ENCODE results near the gene CDC6.
A peak's percentile ranks its signal among the peaks of the same experiment; 100 is the strongest.
"Not testable (repeated sequence)": the region's sequence is repeated elsewhere in the genome, so short reads cannot be mapped to it uniquely, and the experiment has no call there.

Gene CDC6

DNA sequence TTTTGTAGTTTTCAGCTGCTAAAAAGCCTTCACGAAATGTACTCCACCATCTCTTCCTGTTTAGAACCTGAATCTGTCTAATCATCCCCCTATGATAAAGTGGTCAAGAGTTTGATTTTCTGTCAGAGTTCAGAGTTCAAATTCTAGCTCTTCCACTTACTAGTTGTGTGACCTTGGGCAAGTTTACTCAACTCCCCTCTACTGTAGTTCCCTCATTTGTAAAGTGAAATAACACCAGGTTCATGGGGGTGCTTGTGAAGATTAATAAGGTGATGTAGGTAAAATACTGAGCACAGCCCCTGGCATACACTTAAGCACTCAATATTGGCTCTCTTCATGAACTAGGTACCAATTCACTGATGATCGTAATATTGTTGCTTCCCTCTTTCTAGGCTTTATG, 1.2 kb upstream of the CDC6 start:
- no peak for DNase-seq (ENCODE audit: low read depth, low spot score)

DNA sequence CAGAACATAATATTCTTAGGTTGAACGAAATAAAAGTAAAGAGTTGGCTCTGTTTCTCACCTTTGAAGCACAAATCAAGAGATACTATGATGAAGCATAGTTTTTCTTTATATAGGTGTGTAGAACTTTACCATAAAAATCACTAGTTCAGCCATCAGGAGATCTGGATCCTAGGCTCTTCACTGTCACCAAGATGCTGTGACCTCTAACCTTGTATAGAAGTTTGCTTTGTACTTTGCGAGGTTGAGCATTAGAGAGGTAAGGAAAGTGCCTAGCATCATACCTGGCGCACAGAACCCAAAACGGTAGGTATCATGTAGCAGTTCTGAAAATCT, 553 bp upstream of the CDC6 start:
- DNase-seq (ENCODE audit: low read depth, low spot score): no peak

DNA sequence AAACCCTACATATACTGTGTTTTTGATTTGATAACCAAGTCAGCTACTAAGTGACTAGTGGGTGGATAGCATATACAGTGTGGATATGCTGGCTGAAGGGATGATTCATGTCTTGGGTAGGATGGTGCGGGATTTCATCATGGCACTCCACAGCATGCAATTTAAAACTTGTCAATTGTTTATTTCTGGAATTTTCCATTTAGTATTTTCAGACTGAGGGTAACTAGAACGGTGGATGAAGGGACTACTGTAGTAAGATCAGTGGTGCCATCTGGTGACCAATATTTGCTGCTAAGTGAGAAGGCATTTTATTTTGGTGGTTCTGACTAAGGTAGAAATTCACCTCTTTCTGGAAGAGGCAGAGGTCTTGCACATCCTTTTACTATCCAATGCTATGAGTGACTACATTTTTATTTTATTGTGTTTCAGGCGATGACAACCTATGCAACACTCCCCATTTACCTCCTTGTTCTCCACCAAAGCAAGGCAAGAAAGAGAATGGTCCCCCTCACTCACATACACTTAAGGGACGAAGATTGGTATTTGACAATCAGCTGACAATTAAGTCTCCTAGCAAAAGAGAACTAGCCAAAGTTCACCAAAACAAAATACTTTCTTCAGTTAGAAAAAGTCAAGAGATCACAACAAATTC, 3.1 kb downstream of the CDC6 start:
- peak; percentile 86 for DNase-seq (ENCODE audit: low read depth, low spot score)

DNA sequence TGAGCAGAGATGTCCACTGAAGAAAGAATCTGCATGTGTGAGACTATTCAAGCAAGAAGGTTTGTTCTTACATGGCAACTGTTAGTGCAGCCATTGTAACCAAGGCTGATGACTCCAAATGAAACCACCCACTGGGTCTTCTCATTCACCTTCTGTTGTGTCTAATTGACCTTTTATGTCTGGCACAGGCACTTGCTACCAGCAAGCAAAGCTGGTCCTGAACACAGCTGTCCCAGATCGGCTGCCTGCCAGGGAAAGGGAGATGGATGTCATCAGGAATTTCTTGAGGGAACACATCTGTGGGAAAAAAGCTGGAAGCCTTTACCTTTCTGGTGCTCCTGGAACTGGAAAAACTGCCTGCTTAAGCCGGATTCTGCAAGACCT, 3.6 kb downstream of the CDC6 start:
- no peak for DNase-seq (ENCODE audit: low read depth, low spot score)

DNA sequence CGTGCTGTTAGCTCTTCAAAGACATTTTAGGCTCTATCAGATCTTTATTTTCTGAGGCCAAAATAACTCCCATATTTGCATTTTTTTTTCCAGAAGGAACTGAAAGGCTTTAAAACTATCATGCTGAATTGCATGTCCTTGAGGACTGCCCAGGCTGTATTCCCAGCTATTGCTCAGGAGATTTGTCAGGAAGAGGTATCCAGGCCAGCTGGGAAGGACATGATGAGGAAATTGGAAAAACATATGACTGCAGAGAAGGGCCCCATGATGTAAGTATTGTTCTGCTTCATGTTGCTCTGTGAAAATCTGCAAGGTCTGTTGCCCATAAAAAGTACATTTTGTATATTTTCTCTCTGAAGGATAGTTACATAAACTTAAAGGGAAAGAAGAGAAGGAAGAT, 5.7 kb downstream of the CDC6 start:
- no peak for DNase-seq (ENCODE audit: low read depth, low spot score)

DNA sequence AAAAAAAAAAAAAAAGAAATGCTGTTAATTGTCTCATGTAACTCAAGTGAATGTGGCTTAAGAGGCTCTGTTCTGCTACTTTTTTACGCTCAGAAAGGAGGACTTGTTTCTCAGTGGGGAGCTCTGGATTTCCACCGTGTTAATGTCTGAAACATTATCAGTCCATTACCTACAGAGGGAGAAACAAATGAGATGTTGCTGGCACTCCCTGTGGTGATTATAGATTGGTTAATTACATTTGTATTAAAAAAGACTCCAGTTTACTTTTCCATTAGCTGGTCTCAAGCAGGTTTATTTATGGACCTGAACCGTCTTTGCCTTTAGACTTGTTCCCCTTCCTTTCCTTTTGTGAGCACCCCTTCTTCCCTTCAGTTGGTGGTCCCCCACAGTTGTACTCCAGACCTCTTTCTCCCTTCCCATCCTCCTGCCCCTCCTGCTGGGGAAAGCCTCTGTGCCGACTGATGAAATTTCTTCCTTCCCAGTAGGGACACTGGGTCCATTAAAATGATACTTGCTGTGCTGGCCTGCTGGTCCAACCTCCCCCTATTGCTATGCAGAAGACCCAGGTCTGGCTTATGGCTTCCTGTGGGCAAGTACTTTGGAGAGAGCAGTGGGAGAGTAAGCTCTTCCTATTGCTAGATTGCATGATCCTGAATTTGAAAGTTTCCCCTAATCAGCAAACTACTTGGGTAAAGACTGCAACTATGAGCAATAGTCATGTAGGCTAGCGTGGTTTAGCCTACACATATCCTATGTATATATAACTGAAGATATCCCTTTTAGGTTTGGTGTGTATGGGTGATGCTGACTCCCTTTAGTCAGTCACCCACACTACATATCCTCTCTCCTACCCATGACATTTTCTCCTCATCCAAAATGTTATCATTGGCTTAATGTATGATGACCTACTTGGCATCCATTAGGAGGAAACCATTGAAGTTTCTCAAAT, 8.1 kb downstream of the CDC6 start:
- DNase-seq (ENCODE audit: low read depth, low spot score): no peak

DNA sequence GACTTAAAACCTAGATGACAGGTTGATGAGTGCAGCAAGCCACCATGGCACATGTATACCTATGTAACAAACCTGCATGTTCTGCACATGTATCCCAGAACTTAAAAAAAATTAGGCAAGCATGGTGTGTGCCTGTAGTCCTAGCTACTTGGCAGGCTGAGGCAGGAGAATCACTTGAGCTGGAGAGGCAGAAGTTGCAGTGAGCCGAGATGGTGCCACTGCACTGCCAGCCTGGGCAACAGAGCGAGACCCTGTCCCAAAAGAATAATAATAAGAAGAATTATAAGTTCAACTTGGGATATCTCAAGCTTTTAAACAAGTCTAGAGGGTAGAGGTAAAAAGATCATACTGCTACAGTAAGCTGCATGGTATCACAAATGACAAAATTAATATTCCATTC, 9.8 kb downstream of the CDC6 start:
- no peak for DNase-seq (ENCODE audit: low read depth, low spot score)

DNA sequence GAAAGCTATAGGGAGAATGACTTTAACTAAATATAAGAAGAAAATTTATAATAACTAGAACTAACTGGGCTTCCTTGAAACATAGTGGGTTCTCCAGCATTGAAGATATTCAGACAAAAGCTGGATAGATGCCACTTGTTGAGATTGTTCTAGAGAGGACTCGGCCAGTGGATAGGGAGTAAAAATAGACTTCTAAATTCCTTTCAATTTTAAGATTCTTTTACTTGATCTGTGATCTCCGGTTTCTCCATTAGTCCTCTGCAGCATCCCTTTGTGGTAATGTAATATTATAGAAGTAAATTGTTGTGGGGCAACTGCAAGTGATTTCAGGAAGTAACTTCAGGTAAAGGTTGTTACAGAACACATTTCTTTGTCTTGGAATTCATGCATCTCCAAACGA, 11.0 kb downstream of the CDC6 start:
- peak; percentile 51 for DNase-seq (ENCODE audit: low read depth, low spot score)

DNA sequence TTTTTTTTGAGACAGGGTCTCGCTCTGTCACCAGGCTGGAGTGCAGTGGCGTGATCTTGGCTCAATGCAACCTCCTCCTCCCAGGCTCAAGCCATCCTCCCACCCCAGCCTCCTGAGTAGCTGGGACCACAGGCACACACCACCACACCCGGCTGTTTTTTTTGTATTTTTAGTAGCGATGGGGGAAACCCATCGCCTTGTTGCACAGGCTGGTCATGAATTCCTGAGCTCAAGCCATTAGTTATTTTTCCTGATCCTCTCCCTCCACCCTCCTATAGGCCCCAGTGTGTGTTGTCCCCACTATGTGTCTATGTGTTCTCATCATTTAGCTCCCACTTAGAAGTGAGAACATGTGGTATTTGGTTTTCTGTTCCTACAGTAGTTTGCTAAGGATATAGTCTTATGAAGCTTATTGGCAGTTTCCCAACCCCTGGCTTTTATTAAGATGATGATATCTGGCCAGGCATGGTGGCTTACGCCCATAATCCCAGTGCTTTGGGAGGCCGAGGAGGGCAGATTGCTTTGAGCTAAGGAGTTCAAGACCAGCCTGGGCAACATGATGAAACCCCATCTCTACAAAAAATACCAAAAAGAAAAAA, 11.6 kb downstream of the CDC6 start:
- not testable (repeated sequence) for DNase-seq (ENCODE audit: low read depth, low spot score)

DNA sequence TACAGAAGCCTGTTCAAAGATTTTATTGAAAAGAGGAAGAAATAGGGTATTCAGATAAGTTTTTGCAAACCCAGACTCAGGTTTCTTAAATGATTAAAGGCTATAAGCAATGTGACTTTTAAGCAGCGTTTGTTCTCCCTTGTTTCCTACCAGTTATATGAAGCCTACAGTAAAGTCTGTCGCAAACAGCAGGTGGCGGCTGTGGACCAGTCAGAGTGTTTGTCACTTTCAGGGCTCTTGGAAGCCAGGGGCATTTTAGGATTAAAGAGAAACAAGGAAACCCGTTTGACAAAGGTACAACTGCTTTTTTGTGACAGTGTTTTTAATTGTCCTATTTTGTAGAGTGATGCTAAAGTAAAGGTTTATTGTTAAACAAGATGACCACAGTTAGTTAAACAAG, 13.6 kb downstream of the CDC6 start:
- no peak for DNase-seq (ENCODE audit: low read depth, low spot score)

DNA sequence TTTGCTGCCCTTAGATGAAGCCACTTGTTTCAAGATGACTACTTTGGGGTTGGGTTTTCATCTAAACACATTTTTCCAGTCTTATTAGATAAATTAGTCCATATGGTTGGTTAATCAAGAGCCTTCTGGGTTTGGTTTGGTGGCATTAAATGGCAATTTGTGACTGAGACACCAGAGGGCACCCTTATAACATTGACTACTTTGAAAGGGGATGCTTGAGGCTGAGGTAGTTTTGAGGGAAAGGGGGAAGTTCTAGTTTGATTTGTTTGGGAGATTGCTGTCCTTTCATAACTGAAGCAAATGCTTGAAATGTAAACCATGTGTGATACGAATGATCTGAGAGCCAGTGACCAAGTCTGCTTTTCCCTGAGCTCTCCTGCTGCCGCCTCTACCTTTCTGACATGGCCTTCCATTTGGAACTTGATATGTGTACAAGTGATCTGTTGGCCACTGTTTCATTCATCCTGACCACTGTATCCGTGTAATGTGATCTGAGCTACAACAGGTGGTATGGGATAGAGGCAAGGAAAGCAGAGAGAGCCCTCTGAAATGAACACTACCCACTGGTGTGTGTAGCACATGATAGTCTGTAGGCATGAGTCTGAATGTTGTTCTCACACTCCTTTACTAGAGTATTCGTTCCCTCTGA, 15.5 kb downstream of the CDC6 start:
- peak; percentile 84 for DNase-seq (ENCODE audit: low read depth, low spot score)

DNA sequence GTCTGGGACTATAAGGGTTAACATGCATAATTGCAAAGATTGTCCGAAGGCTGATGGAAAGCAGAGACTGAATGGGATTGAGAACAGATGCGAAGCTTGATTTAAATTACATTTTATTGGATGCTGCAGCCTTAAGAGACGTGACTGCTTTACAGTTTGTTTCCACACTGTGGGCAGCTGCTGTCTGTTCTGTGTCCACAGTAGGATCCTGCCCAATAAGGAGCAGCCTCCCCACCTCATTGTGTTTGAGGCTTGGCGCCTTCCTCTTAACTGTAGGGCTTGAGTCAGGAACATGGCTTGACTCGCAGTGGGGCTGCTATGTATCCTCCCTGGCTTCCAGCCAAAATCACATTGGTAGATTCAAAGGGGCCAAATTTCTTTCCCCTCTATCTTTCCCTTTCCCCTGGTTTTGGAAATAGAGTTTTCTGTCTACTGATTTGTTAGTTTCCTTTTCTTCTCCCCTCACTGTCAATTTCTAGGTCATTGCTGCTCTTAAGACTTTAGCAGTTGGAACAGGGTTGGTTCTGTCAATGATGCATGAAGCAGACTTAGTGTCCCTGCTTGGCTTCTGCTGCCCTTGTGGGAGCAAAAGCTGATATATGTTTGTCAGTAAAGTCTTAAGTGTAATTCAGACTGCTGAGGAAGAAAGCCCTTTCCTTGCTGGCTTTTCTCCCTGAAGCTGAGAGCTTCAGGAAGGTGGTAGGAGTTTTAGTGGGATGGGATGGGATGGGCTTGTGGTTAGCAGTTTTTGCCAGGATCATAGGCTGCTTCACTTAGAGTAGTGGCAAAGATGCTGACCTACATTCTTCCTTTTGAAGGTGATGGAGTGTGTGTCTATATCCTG, 16.3 kb downstream of the CDC6 start:
- DNase-seq (ENCODE audit: low read depth, low spot score): peak; percentile 62

DNA sequence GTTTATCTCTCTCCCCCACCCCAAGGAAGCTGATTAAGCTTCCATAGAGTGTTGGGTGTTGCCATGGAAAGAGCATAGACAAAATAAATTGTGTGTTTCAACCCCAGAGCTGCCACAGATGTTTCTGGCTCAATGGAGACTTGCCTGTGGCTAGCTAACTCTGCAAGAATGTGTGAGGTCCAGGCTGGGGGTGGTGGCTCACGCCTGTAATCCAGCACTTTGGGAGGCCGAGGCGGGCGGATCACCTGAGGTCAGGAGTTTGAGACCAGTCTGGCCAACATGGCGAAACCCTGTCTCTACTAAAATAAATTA, 16.8 kb downstream of the CDC6 start:
- DNase-seq (ENCODE audit: low read depth, low spot score): peak; percentile 84

DNA sequence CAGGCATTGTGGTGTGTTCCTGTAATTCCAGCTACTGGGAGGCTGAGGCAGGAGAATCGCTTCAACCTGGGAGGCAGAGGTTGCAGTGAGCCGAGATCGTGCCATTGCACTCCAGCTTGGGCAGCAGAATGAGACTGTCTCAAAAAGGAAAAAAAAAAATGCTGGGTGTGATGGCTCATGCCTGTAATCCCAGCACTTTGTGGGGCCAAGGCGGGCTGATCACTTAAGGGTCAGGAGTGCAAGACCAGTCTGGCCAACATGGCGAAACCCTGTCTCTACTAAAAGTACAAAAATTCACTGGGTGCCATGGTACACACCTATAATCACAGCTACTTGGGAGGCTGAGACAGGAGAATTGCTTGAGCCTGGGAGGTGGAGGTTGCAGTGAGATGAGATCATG, 17.2 kb downstream of the CDC6 start:
- not testable (repeated sequence) for DNase-seq (ENCODE audit: low read depth, low spot score)

DNA sequence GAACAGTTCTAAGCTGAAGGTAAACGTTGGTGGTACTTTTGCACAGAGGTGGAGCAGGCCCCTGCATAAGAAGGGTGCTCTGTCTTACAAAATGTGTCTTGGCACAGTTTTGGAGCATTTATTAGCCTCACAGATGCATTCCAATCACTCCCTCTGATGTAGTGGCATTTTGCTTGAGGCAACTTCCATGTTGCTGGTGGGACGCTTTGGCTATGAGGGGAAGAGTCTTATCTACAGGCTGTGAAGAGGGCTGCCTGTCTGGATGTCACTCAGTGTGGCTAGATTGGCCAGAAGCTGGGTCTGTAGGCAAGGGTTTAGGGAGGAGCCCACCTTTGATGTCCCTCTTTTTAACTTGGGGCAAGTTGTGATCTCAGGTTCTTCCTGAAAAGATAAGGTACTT, 18.7 kb downstream of the CDC6 start:
- no peak for DNase-seq (ENCODE audit: low read depth, low spot score)

DNA sequence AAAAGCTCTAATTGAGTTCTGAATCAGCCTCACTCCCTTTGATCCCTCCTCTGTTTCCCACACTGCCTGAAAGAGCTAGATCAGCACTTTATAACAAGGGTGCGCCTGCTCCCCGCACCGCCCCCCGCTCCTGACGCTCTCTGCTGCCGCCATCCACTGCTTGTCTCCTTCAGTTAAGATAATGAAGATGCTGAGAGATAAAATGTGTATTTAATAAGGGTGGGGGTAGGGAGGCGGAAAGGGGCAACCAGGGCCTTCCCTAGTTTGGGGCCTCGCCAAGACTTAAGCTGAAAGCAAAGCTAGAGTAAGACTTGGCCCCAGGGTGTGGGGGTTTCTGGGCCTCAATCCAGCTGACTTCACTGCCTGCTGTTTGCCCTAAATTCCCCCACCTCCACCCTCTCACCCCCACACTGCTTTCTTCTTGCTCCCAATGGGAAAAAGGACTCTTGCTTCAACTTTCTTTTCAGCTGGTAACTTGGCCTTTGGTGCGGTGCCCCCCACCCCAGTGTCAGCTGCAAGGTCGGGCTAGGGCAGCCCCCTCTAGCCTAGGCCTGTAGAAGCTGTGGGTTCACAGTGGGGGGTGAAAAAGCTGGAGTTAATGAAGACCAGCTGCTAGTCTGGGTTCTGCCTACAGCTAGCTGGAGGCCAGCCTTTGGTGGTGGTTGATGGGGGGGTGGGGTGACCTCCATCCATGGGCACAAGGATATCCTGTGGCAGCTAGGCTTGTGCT, 19.5 kb downstream of the CDC6 start:
- DNase-seq (ENCODE audit: low read depth, low spot score): peak; percentile 52

DNA sequence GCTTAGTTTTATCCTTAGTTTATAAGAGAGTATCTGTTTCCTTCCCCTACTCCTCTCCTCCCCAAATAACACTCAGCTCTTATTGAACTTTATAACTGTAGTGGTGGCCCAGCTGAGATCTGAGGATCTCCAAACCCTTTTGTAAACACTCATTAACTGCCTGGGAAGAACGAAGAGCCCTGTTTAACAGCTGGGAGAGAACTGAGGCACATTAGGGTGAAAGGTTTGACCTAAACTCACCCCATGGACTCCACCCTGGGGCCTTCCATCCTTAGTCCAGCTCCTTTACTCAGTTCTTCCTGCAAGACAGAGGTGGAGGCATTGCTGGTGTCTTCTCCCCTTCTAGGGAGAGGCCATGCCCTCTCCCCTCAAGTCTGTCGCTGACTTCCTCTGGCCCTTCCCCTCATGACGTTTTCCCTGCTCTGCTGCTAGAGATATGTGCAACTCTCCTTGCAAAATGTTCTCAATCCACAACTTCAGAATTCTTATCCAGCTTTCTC, 20.1 kb downstream of the CDC6 start:
- DNase-seq (ENCODE audit: low read depth, low spot score): peak; percentile 2

DNA sequence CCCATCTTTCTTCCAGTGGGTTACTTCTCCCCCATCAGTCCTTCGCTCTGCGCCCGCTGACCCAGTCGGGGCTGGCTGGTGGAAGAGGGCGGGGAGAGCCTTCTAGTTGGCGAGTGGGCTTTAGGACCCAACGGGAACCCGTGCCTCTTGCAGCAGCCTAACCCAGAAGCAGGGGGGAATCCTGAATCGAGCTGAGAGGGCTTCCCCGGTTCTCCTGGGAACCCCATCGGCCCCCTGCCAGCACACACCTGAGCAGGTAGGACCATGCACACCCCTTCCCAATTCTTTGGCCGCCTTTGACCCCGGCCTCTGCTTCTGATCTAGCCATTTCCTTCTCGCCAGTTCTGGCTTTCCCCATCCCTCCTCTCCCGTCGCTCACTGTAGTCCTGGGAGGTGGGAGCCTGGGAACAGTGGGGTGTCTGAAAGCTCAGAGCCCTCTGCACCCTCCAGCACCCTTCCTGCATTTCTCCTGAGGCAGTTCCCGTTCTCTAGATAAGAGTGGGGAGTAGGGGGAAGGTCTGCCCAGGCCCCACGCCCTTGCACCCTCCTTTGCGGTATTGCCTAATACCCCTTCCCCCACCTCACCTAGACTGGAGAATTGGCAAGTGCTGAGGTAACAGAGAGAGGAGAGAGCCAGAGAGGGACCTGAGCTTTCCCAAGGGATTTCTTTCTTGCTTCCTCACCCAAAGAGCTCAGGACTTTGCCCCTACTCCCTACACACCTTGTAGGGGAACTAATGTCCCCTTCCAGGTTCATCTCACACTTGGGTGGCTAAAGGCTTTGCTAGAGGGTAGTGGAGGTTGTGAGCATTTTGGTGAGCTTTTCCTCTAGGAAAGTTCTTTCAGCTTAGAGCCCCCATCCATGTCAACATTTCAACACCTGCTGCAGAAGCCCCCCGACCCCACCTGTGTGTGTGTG, 21.6 kb downstream of the CDC6 start, which contains the start of gene RARA:
Gene RARA (plus strand): TSS at position 150 of the 918 bp plus-strand sequence. CDS start 22,039 bp downstream, outside the sequence.
- DNase-seq (ENCODE audit: low read depth, low spot score): peak; percentile 51

DNA sequence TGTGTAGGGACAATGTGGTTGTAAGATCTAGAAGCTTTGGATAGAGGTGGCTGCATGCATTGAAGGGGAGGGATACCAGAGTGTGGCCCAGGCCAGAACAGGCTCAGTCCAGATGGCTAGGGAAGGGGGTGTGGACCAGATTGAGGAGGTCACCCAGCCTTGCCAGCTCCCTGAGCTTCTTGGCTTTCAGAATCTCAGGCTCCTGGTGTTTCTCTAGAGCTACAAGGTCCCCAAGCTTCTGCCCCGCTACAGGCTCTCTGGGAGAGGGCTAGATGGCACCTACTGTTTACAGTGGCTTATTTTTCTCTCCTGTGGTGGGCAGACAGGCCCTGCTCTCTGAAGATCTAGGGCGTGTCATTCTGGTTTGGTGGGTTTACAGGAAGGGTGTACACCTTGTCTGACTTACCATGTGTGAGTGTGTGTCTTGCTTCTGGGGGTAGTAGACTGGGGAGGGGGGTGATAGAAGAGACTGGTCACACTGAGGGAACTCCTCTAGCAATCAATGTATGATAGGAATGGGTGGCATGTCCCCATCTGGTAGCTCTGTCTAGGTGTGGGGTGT, 22.4 kb downstream of the CDC6 start:
- no peak for DNase-seq (ENCODE audit: low read depth, low spot score)

All from astrocyte of the hippocampus (primary cell).